Hepatocyte (in vitro differentiated cells): ENCODE results near the gene GJA9. TPM values are rescaled to one million over a fixed set of nuclear protein-coding genes. Genes with fewer than 3 reads are reported as not detected.

Experiments used
- DNase-seq: peaks from one replicate; pipeline ENCODE4 v3.0.0-alpha.2; 2016; ENCODE audit warnings: low spot score
- H2AFZ ChIP-seq: fragments of 200-600 bp; sonication (generic); 2 replicates; pipeline ENCODE4 v1.6.0; 2016; ENCODE audit warnings: antibody characterized with exemption, mild to moderate bottlenecking
- H3K27ac ChIP-seq: fragments of 200-600 bp; sonication (generic); 2 replicates; pipeline ENCODE4 v1.5.1; 2016; ENCODE audit warnings: mild to moderate bottlenecking
- H3K27me3 ChIP-seq: fragments of 200-600 bp; sonication (generic); 2 replicates; pipeline ENCODE4 v1.6.1; 2016
- H3K36me3 ChIP-seq: fragments of 200-600 bp; sonication (generic); replicated peaks from 2 replicates; pipeline ENCODE4 v1.5.1; 2016; ENCODE audit warnings: low read depth; ENCODE audit not compliant: insufficient read depth
- H3K4me1 ChIP-seq: fragments of 200-600 bp; sonication (generic); 2 replicates; pipeline ENCODE4 v1.5.1; 2016; ENCODE audit warnings: mild to moderate bottlenecking, moderate library complexity; ENCODE audit not compliant: insufficient read depth
- H3K4me2 ChIP-seq: fragments of 200-600 bp; sonication (generic); 2 replicates; pipeline ENCODE4 v1.6.0; 2016
- H3K4me3 ChIP-seq: fragments of 200-600 bp; sonication (generic); 2 replicates; pipeline ENCODE4 v1.5.1; 2016; ENCODE audit warnings: mild to moderate bottlenecking
- H3K79me2 ChIP-seq: fragments of 200-600 bp; sonication (generic); 2 replicates; pipeline ENCODE4 v1.6.0; 2017; ENCODE audit warnings: mild to moderate bottlenecking
- H3K9me2 ChIP-seq: fragments of 200-600 bp; sonication (generic); replicated peaks from 2 replicates; pipeline ENCODE4 v1.6.0; 2017; ENCODE audit warnings: mild to moderate bottlenecking; ENCODE audit not compliant: insufficient read depth
- H3K9me3 ChIP-seq: fragments of 200-600 bp; sonication (generic); 2 replicates; pipeline ENCODE4 v1.5.1; 2016; ENCODE audit warnings: low read depth, mild to moderate bottlenecking
- H4K20me1 ChIP-seq: fragments of 200-600 bp; sonication (generic); 2 replicates; pipeline ENCODE4 v1.6.0; 2016; ENCODE audit warnings: mild to moderate bottlenecking; ENCODE audit not compliant: insufficient read depth, poor library complexity, severe bottlenecking
- CTCF ChIP-seq: fragments of 200-600 bp; sonication (generic); IDR thresholded peaks from 2 replicates; pipeline ENCODE4 v1.5.1; 2016; ENCODE audit warnings: antibody characterized with exemption, mild to moderate bottlenecking; ENCODE audit not compliant: poor library complexity
- EZH2 ChIP-seq: fragments of 200-600 bp; sonication (generic); IDR thresholded peaks from 2 replicates; pipeline ENCODE4 v1.6.1; 2016; ENCODE audit warnings: antibody characterized with exemption, mild to moderate bottlenecking, borderline replicate concordance
- EZH2phosphoT487 ChIP-seq: fragments of 200-600 bp; sonication (generic); IDR thresholded peaks from one replicate; pipeline ENCODE4 v1.6.1; 2018; ENCODE audit warnings: antibody characterized with exemption, mild to moderate bottlenecking, low read depth, moderate library complexity; ENCODE audit not compliant: unreplicated experiment, severe bottlenecking
- WGBS: methylation state at CpG from one replicate; pipeline ENCODE4 v1.1.6; 2016; ENCODE audit warnings: low lambda C conversion rate; ENCODE audit errors: missing lambda C conversion rate; 5-methylcytosine and 5-hydroxymethylcytosine counted together
- polyA plus RNA-seq: library from polyadenylated mRNA; unstranded; fragments of >200 nt; fragmentation: Nextera tagmentation; extraction: Ambion mirVana; gene quantifications from 2 replicates; pipeline ENCODE4 v1.2.1, GENCODE V29; 2016
- total RNA-seq: library from RNA; depleted of rRNA; stranded (reverse); fragments of >200 nt; gene quantifications from 2 replicates; pipeline ENCODE4 v1.2.3, GENCODE V29; 2014

The GJA9 gene
- total and polyA plus RNA-seq, 2 experiments from 2014 or later: 0.34 TPM; not detected in 1

- Histone ChIP-seq H3K4me2 (peak within 1 kb of the TSS; percentile 92), H3K9me3 (no peaks in the 10 kb centered on the region), H3K27me3 (no peaks in the 10 kb centered on the region), H4K20me1 (peaks cover 41% of the 10 kb centered on the region), H3K27ac (peak within 1 kb of the TSS; percentile 91), H3K79me2 (peaks cover 87% of the 10 kb centered on the region), H2AFZ (peak within 1 kb of the TSS; percentile 70), H3K4me1 (peaks cover 23% of the 10 kb centered on the region), H3K4me3 (peak within 1 kb of the TSS; percentile 77), H3K9me2 (no peaks in the 10 kb centered on the region), H3K36me3 (no peaks in the 10 kb centered on the region)
- WGBS: under 1% methylated on average over 27 of the region's 70 CpGs
- TF ChIP-seq EZH2 (no peak), EZH2phosphoT487 (no peak), CTCF (no peak)
- DNase-seq: peak; percentile 99
These were observed 21.6 kb downstream of the GJA9 start, which contains the start of gene RRAGC for GRCh38 chr1:38859561-38860453. RRAGC (minus strand) TSS chr1:38859772; CDS start chr1:38859646, 126 bp downstream.

GRCh38 chr1:38858833-38859560 is 22.4 kb downstream of the GJA9 start:
- Histone ChIP-seq H3K27me3 (no peaks in the 10 kb centered on the region), H3K4me1 (peaks cover 23% of the 10 kb centered on the region), H3K27ac (peak overlapping the region; percentile 91), H3K36me3 (no peaks in the 10 kb centered on the region), H4K20me1 (peaks cover 42% of the 10 kb centered on the region), H2AFZ (peak overlapping the region; percentile 57), H3K79me2 (peaks cover 87% of the 10 kb centered on the region), H3K4me2 (peak overlapping the region; percentile 92), H3K9me3 (no peaks in the 10 kb centered on the region), H3K4me3 (peak overlapping the region; percentile 77), H3K9me2 (no peaks in the 10 kb centered on the region)
- TF ChIP-seq EZH2 (no peak), CTCF (no peak), EZH2phosphoT487 (no peak)
- peak; percentile 77 for DNase-seq
- WGBS: under 1% methylated on average over 21 of the region's 51 CpGs

- Histone ChIP-seq H3K4me3 (no peak overlapping the region), H3K4me2 (no peak overlapping the region), H3K36me3 (peaks cover 4% of the 10 kb centered on the region), H3K9me2 (no peaks in the 10 kb centered on the region), H3K79me2 (peaks cover 57% of the 10 kb centered on the region), H2AFZ (no peak overlapping the region), H3K27me3 (no peaks in the 10 kb centered on the region), H3K4me1 (peaks cover 7% of the 10 kb centered on the region), H3K9me3 (no peaks in the 10 kb centered on the region), H3K27ac (no peak overlapping the region), H4K20me1 (peaks cover 45% of the 10 kb centered on the region)
- DNase-seq: no peak
- 95% methylated on average over 4 of the region's 4 CpGs for WGBS
- no peak for TF ChIP-seq CTCF
- no peak for TF ChIP-seq EZH2
- no peak for TF ChIP-seq EZH2phosphoT487
These were observed 28.6 kb downstream of the GJA9 start for GRCh38 chr1:38852780-38853179.
